CD14-positive monocyte (primary cell): Measurements from ENCODE around the gene ZNF594. TPM values are rescaled to one million over a fixed set of nuclear protein-coding genes. Genes with fewer than 3 reads are reported as not detected.
"Not testable (repeated sequence)": the region's sequence is repeated elsewhere in the genome, so short reads cannot be mapped to it uniquely, and the experiment has no call there.

ENCODE experiments used
- DNase-seq, 3 donors: peaks; one replicate each; pipeline ENCODE4 v3.0.0-alpha.2; 2011 to 2022
- H2AFZ ChIP-seq: 2 replicates; pipeline ENCODE4 v1.6.0; 2012; ENCODE audit warnings: mild to moderate bottlenecking, low read depth, low read length, inconsistent platforms; ENCODE audit not compliant: insufficient read depth, poor library complexity, severe bottlenecking
- H3K27ac ChIP-seq, 2 donors: 1 replicate in 1 of 2; 2 replicates in 1 of 2; pipeline ENCODE4 v1.5.1; 2012 to 2013; ENCODE audit warnings: low read length in 2 of 2, control low read depth in 1 of 2, inconsistent platforms in 1 of 2, low read depth in 1 of 2, mild to moderate bottlenecking in 1 of 2
- H3K27me3 ChIP-seq, 2 donors: one replicate each; pipeline versions ENCODE4 v1.6.0 to v1.6.1; 2011 to 2013; ENCODE audit warnings: low read length in 2 of 2; ENCODE audit not compliant: control insufficient read depth in 2 of 2, insufficient read depth in 2 of 2
- H3K36me3 ChIP-seq, 2 donors: replicated peaks in 1 of 2; 1 replicate in 1 of 2; 2 replicates in 1 of 2; pipeline versions ENCODE4 v1.5.1 to v1.6.1; 2012 to 2013; ENCODE audit warnings: low read length in 2 of 2, control low read depth in 1 of 2, inconsistent platforms in 1 of 2, mild to moderate bottlenecking in 1 of 2; ENCODE audit not compliant: insufficient read depth in 2 of 2, control insufficient read depth in 1 of 2
- H3K4me1 ChIP-seq, 2 donors: 1 replicate in 1 of 2; 2 replicates in 1 of 2; pipeline versions ENCODE4 v1.5.1 to v1.6.1; 2012 to 2013; ENCODE audit warnings: low read length in 2 of 2, control low read depth in 1 of 2, inconsistent platforms in 1 of 2, mild to moderate bottlenecking in 1 of 2, moderate library complexity in 1 of 2; ENCODE audit not compliant: insufficient read depth in 2 of 2, control insufficient read depth in 1 of 2
- H3K4me2 ChIP-seq: replicated peaks from 2 replicates; pipeline ENCODE3; 2012; ENCODE audit warnings: low read length, moderate library complexity, mild to moderate bottlenecking; ENCODE audit not compliant: poor library complexity, severe bottlenecking; ENCODE audit errors: extremely low read depth
- H3K4me3 ChIP-seq, 3 experiments: fragments of 200-600 bp in 1 of 3; sonication (generic) in 1 of 3; replicated peaks in 1 of 3; 1 replicate in 2 of 3; 2 replicates in 1 of 3; pipeline ENCODE4 v1.5.1; 2011 to 2013; ENCODE audit warnings: low read length in 3 of 3, mild to moderate bottlenecking in 3 of 3, control low read depth in 2 of 3, low read depth in 2 of 3, inconsistent platforms in 1 of 3, moderate library complexity in 1 of 3
- H3K79me2 ChIP-seq: 2 replicates; pipeline ENCODE4 v1.6.0; 2012; ENCODE audit warnings: mild to moderate bottlenecking, control low read depth, inconsistent platforms, low read length, moderate library complexity; ENCODE audit not compliant: insufficient read depth
- H3K9ac ChIP-seq: 2 replicates; pipeline ENCODE4 v1.6.0; 2017; ENCODE audit warnings: low read length, mild to moderate bottlenecking; ENCODE audit not compliant: insufficient read depth, poor library complexity, severe bottlenecking
- H3K9me3 ChIP-seq, 2 donors: replicated peaks in 1 of 2; 1 replicate in 1 of 2; 2 replicates in 1 of 2; pipeline versions ENCODE4 v1.5.1 to v1.6.1; 2012 to 2013; ENCODE audit warnings: low read length in 2 of 2, control low read depth in 1 of 2; ENCODE audit not compliant: control insufficient read depth in 1 of 2, insufficient read depth in 1 of 2
- H4K20me1 ChIP-seq: 2 replicates; pipeline ENCODE4 v1.6.0; 2012; ENCODE audit warnings: mild to moderate bottlenecking, low read length, control low read depth, moderate library complexity; ENCODE audit not compliant: insufficient read depth
- H3K27ac Mint-ChIP-seq, 7 donors: one replicate each; pipeline ENCODE4 v1.8.0; 2020; ENCODE audit warnings: mild to moderate bottlenecking in 7 of 7, mixed read lengths in 7 of 7, moderate library complexity in 6 of 7, inconsistent platforms in 2 of 7
- H3K27me3 Mint-ChIP-seq, 3 donors: one replicate each; pipeline ENCODE4 v1.8.0; 2021 to 2022; ENCODE audit warnings: low read depth in 3 of 3, mild to moderate bottlenecking in 3 of 3, mixed read lengths in 3 of 3, moderate library complexity in 3 of 3, inconsistent platforms in 1 of 3
- H3K36me3 Mint-ChIP-seq, 2 donors: one replicate each; pipeline ENCODE4 v1.8.0; 2020; ENCODE audit warnings: mixed read lengths in 2 of 2, inconsistent platforms in 1 of 2, mild to moderate bottlenecking in 1 of 2
- H3K4me1 Mint-ChIP-seq: one replicate; pipeline ENCODE4 v1.8.0; 2020; ENCODE audit warnings: mild to moderate bottlenecking, mixed read lengths
- H3K4me3 Mint-ChIP-seq, 2 donors: one replicate each; pipeline ENCODE4 v1.8.0; 2020; ENCODE audit warnings: mild to moderate bottlenecking in 2 of 2, mixed read lengths in 2 of 2, moderate library complexity in 1 of 2
- H3K9me3 Mint-ChIP-seq, 7 donors: one replicate each; pipeline ENCODE4 v1.8.0; 2020 to 2022; ENCODE audit warnings: mixed read lengths in 7 of 7, mild to moderate bottlenecking in 6 of 7, moderate library complexity in 6 of 7, inconsistent platforms in 2 of 7
- WGBS: methylation state at CpG from one replicate; pipeline ENCODE4 v1.1.5; 2013; ENCODE audit warnings: missing lambda C conversion rate; ENCODE audit not compliant: insufficient coverage; 5-methylcytosine and 5-hydroxymethylcytosine counted together
- intact Hi-C, 2 donors: fragments of 100-400 bp; cut with micrococcal nuclease; formaldehyde crosslinking; loops; one replicate each; pipeline versions ENCODE4 v1.15.0 to v1.15.1; 2023
- polyA plus RNA-seq, 3 donors: library from polyadenylated mRNA; depleted of rRNA in 1 of 3; unstranded in 2 of 3; stranded (reverse) in 1 of 3; fragments of 300-500 nt in 2 of 3; fragments of >200 nt in 1 of 3; fragmentation: Illumina TruSeq in 2 of 3; gene quantifications; 1 replicate in 2 of 3; 2 replicates in 1 of 3; pipeline ENCODE4 v1.2.3, GENCODE V29; 2012 to 2021
- TF ChIP-seq, protein P1 (sequence below): fragments of 200-600 bp; IDR thresholded peaks from one replicate; pipeline ENCODE4 v1.8.0; 2022; ENCODE audit warnings: antibody characterized with exemption, mild to moderate bottlenecking

ZNF594 gene
- polyA plus RNA-seq, 3 donors, result 0.34 to 1.0 TPM; not detected in 1

DNA sequence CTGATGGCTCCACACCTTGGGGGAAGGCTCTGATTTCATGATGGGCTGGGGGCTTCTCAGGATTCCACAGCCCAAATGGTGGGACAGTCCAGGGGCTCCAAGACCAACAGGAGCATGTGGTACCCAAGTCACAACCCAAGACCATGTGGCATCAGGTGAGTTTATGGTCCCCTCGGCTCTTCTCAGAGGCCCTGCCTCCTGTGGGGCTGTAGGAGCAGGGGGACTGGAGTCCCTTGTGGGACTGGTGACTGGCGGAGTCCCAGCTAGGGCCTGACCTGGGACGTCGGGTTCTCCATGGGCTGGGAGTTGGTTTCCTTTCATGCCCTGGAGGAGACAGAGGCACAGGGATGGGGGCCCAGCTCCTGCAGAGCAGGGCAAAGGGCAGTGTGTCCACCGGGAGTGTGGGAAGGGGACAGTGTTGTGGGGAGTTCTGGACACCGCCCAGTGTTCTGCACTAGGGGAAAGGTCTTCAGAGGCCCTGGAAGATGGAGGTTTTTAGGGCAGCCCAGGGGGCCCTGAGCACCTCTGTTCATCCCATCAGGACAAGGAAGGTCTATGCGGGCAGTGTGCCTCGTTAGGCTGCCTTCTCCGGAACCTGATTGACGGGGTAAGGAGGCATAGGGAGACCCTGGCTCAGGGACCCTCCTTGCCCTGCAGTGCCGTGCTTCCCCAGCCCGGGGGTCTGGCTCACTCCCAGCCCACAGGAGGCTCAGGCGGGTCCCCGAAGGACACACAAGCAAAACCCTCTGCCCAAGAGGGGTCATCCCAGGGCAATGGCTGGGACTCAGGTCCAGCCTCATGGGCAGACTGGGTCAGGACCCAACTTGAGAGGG lies 54.9 kb downstream of the ZNF594 start:
- H3K36me3 Mint-ChIP-seq, H3K9me3 ChIP-seq, H3K9me3 Mint-ChIP-seq, H4K20me1 ChIP-seq, H3K27me3 Mint-ChIP-seq, H3K4me2 ChIP-seq, H3K9ac ChIP-seq, H3K36me3 ChIP-seq, H2AFZ ChIP-seq, H3K4me1 ChIP-seq, H3K79me2 ChIP-seq, DNase-seq, intact Hi-C loops, H3K4me3 Mint-ChIP-seq, H3K4me1 Mint-ChIP-seq, H3K27ac Mint-ChIP-seq, H3K27ac ChIP-seq, H3K4me3 ChIP-seq, H3K27me3 ChIP-seq: not testable (repeated sequence)
- WGBS, result 97% methylated on average over 12 of the region's 14 CpGs

- intact Hi-C loops, result no loop called here
- no peaks in the 10 kb centered on the region for H4K20me1 ChIP-seq
- no peaks in the 10 kb centered on the region for H3K79me2 ChIP-seq
- H3K27me3 Mint-ChIP-seq, result peaks cover 2 to 3% (median 2%) of the 10 kb centered on the region in 3 donors
- no peak overlapping the region for H3K4me3 Mint-ChIP-seq
- DNase-seq, result no peak
- H3K9ac ChIP-seq, result no peak overlapping the region
- no peaks in the 10 kb centered on the region for H3K36me3 Mint-ChIP-seq
- H3K4me3 ChIP-seq, result no peak overlapping the region
- no peak overlapping the region for H3K4me2 ChIP-seq
- H3K27me3 ChIP-seq, result no peaks in the 10 kb centered on the region
- 93% methylated on average over 12 of the region's 14 CpGs for WGBS
- H3K36me3 ChIP-seq, result no peaks in the 10 kb centered on the region
- H3K27ac ChIP-seq, result no peak overlapping the region
- no peak overlapping the region for H2AFZ ChIP-seq
- no peaks in the 10 kb centered on the region for H3K9me3 Mint-ChIP-seq
- H3K9me3 ChIP-seq, result no peaks in the 10 kb centered on the region
- H3K4me1 ChIP-seq, result no peaks in the 10 kb centered on the region
- TF ChIP-seq, protein P1, sequence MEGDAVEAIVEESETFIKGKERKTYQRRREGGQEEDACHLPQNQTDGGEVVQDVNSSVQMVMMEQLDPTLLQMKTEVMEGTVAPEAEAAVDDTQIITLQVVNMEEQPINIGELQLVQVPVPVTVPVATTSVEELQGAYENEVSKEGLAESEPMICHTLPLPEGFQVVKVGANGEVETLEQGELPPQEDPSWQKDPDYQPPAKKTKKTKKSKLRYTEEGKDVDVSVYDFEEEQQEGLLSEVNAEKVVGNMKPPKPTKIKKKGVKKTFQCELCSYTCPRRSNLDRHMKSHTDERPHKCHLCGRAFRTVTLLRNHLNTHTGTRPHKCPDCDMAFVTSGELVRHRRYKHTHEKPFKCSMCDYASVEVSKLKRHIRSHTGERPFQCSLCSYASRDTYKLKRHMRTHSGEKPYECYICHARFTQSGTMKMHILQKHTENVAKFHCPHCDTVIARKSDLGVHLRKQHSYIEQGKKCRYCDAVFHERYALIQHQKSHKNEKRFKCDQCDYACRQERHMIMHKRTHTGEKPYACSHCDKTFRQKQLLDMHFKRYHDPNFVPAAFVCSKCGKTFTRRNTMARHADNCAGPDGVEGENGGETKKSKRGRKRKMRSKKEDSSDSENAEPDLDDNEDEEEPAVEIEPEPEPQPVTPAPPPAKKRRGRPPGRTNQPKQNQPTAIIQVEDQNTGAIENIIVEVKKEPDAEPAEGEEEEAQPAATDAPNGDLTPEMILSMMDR, result no peak
- H3K4me1 Mint-ChIP-seq, result peaks cover 4% of the 10 kb centered on the region
- H3K27ac Mint-ChIP-seq, result no peak overlapping the region
Observed at GRCh38 chr17:5135726-5136579, 55.7 kb downstream of the ZNF594 start.

- H3K4me3 ChIP-seq, H3K36me3 ChIP-seq, H3K27me3 ChIP-seq, H2AFZ ChIP-seq, H3K27ac Mint-ChIP-seq, H3K4me2 ChIP-seq, H3K4me1 ChIP-seq, H3K79me2 ChIP-seq, H3K4me1 Mint-ChIP-seq, H3K4me3 Mint-ChIP-seq, H3K27ac ChIP-seq, DNase-seq, H4K20me1 ChIP-seq, H3K9me3 Mint-ChIP-seq, H3K27me3 Mint-ChIP-seq, intact Hi-C loops, H3K9ac ChIP-seq, H3K36me3 Mint-ChIP-seq, H3K9me3 ChIP-seq: not testable (repeated sequence)
- WGBS, result 100% methylated on average over 4 of the region's 8 CpGs
Observed at GRCh38 chr17:5135131-5135712, 56.4 kb downstream of the ZNF594 start.
